Upper lobe of right lung (tissue), 1 donor: ENCODE measurements around the gene PTH1R. TPM values are rescaled to one million over a fixed set of nuclear protein-coding genes. Genes with fewer than 3 reads are reported as not detected.

Experiments used
- ATAC-seq: fragments of 200-7000 bp; cut with Tn5 transposase; one replicate; pipeline ENCODE4 v1.9.1; 2020; ENCODE audit warnings: mild to moderate bottlenecking, moderate library complexity
- DNase-seq: peaks from one replicate; pipeline ENCODE4 v3.0.0-alpha.2; 2020
- H3K27ac ChIP-seq: fragments of 200-600 bp; one replicate; pipeline ENCODE4 v1.8.0; 2022
- H3K27me3 ChIP-seq: fragments of 200-600 bp; one replicate; pipeline ENCODE4 v1.8.0; 2022; ENCODE audit warnings: mild to moderate bottlenecking
- H3K36me3 ChIP-seq: fragments of 200-600 bp; one replicate; pipeline ENCODE4 v1.8.0; 2022
- H3K4me1 ChIP-seq: fragments of 200-600 bp; one replicate; pipeline ENCODE4 v1.8.0; 2022
- H3K4me3 ChIP-seq: fragments of 200-600 bp; one replicate; pipeline ENCODE4 v1.8.0; 2022; ENCODE audit warnings: mild to moderate bottlenecking
- H3K9me3 ChIP-seq: fragments of 200-600 bp; one replicate; pipeline ENCODE4 v1.8.0; 2022
- CTCF ChIP-seq: fragments of 200-600 bp; IDR thresholded peaks from one replicate; pipeline ENCODE4 v1.8.0; 2022; ENCODE audit warnings: antibody characterized with exemption
- intact Hi-C: fragments of 100-400 bp; cut with DNase I; formaldehyde crosslinking; loops from one replicate; pipeline ENCODE4 v1.11.0; 2022
- total RNA-seq: library from RNA; stranded (reverse); fragmentation: NEBNext Ultra II Directional; extraction: Animal tissue kit (Norgen Biotek cat#: 25700); gene quantifications from one replicate; pipeline ENCODE4 v1.2.1, GENCODE V29; 2021
- donor health status: DM: no; HTN: yes; CAD: no; lungs with severe emphysema.

Gene PTH1R
- total RNA-seq, 1 donor from 2014 or later, result 14.9 TPM

DNA sequence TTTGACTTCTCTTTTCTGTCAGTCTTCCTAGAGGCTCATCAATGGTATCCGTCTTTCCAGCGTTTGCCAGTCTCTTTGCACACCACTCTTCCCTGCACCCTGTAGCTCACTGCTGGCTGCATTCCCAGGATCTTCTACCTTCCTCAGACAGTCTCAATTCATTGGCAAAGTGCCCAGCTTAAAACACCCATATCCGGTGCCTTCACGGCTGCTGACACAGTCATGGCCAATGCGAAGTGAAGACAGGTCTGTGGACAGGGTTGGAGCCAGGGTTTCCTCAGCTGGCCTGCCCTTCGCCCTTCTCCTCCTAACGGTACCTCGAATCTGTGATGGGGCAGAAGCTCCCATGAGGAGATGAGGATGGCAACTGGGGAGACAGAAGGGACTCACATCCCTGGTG is 36.1 kb downstream of the PTH1R start:
- no peak overlapping the region for H3K27ac ChIP-seq
- H3K27me3 ChIP-seq, result no peaks in the 10 kb centered on the region
- TF ChIP-seq CTCF, result no peak
- intact Hi-C loops, result no loop called here
- H3K4me3 ChIP-seq, result no peak overlapping the region
- peak; percentile 26 for ATAC-seq
- no peaks in the 10 kb centered on the region for H3K9me3 ChIP-seq
- DNase-seq, result peak; percentile 54
- peaks cover 8% of the 10 kb centered on the region for H3K4me1 ChIP-seq
- peaks cover 15% of the 10 kb centered on the region for H3K36me3 ChIP-seq

DNA sequence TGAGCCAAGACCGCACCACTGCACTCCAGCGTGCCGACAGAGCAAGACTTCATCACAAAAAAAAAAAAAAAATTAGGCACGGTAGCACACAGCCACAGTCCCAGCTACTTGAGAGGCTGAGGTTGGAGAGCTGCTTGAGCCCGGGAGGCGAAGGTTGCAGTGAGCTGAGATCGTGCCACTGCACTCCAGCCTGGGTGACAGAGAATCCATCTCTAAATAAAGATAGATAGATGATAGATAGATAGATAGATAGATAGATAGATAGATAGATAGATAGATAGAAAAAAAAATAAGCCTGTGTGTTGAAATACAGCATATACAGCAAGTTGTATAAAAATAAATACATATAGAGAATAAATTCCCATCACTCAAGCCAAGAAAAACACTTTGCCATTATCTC is 37.3 kb downstream of the PTH1R start:
- intact Hi-C loops, result no loop called here
- TF ChIP-seq CTCF, result no peak
- Histone ChIP-seq H3K27me3 (no peaks in the 10 kb centered on the region), H3K4me3 (no peak overlapping the region), H3K27ac (no peak overlapping the region), H3K9me3 (no peaks in the 10 kb centered on the region), H3K4me1 (no peaks in the 10 kb centered on the region), H3K36me3 (peaks cover 27% of the 10 kb centered on the region)
- DNase-seq (no peak), ATAC-seq (peak; percentile 48)

DNA sequence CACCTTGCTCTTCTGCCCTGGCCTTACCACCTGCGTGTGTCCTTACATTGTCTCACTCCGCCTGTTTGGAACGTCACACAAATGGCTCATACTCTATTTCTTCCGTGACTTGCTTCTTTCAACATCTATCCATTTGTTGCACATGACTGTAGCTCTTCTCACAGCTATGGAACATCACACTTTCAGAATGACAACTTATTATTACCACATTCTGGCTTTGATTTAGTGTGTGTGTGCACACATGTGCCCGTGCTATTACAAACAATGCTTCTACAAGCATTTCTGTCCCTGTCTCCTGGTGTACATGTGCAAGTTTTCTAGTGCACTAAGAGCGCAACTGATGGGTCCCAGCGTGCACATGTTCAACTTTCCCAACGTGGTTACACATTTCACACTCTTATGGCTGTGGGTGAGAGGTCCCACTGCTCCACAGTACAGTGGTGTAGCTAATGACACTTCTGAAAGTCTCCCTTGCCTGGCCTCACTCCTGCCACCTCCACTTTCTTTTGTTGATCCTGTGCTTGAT is 37.8 kb downstream of the PTH1R start:
- H3K36me3 ChIP-seq, result peaks cover 32% of the 10 kb centered on the region
- no peaks in the 10 kb centered on the region for H3K4me1 ChIP-seq
- H3K4me3 ChIP-seq, result no peak overlapping the region
- no peak for TF ChIP-seq CTCF
- no peak overlapping the region for H3K27ac ChIP-seq
- H3K9me3 ChIP-seq, result no peaks in the 10 kb centered on the region
- H3K27me3 ChIP-seq, result no peaks in the 10 kb centered on the region
- ATAC-seq (no peak), DNase-seq (peak; percentile 12)
- intact Hi-C loops, result no loop called here

GRCh38 chr3:46916278-46916677 is 38.8 kb downstream of the PTH1R start:
- H3K36me3 ChIP-seq, result peaks cover 42% of the 10 kb centered on the region
- H3K4me1 ChIP-seq, result no peaks in the 10 kb centered on the region
- DNase-seq (no peak), ATAC-seq (no peak)
- intact Hi-C loops, result no loop called here
- H3K9me3 ChIP-seq, result no peaks in the 10 kb centered on the region
- no peak overlapping the region for H3K27ac ChIP-seq
- H3K4me3 ChIP-seq, result no peak overlapping the region
- no peak for TF ChIP-seq CTCF
- no peaks in the 10 kb centered on the region for H3K27me3 ChIP-seq

GRCh38 chr3:46916799-46917198 is 39.3 kb downstream of the PTH1R start:
- no peak for ATAC-seq
- DNase-seq, result no peak
- intact Hi-C loops, result no loop called here
- Histone ChIP-seq H3K27ac (no peak overlapping the region), H3K4me3 (no peak overlapping the region), H3K9me3 (no peaks in the 10 kb centered on the region), H3K27me3 (no peaks in the 10 kb centered on the region), H3K4me1 (no peaks in the 10 kb centered on the region), H3K36me3 (peaks cover 47% of the 10 kb centered on the region)
- no peak for TF ChIP-seq CTCF

DNA sequence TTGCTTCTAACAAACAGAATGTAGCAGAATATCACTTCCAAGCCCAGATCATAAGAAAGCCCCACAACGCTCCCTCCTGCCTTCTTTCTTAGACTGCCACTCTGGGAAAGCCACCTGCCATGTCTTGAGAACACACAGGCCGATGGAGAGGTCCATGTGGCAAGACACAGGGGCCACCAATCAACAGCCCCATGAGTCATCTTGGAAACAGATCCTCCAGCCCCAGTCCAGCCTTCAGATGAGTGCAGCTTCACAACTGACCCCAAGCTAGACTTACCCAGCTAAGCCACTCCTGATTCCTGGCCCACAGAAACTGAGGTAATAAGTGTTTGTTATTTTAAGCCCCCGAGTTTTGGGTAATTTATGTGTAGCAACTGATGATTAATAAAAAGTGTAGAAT is 39.7 kb downstream of the PTH1R start:
- no peak overlapping the region for H3K27ac ChIP-seq
- ATAC-seq (no peak), DNase-seq (no peak)
- no peak overlapping the region for H3K4me3 ChIP-seq
- peaks cover 51% of the 10 kb centered on the region for H3K36me3 ChIP-seq
- no peaks in the 10 kb centered on the region for H3K9me3 ChIP-seq
- no peaks in the 10 kb centered on the region for H3K27me3 ChIP-seq
- H3K4me1 ChIP-seq, result no peaks in the 10 kb centered on the region
- intact Hi-C loops, result no loop called here
- TF ChIP-seq CTCF, result no peak
